NT2/D1 (cell line): Measurements from ENCODE around the gene HMG20B.

ENCODE experiments used
- DNase-seq: peaks from one replicate; pipeline ENCODE4 v3.0.0-alpha.2; 2011; ENCODE audit warnings: low read depth, low spot score
- H3K27me3 ChIP-seq: 2 replicates; pipeline ENCODE4 v1.6.0; 2011; ENCODE audit warnings: mild to moderate bottlenecking; ENCODE audit not compliant: insufficient read length, insufficient read depth
- H3K36me3 ChIP-seq: 2 replicates; pipeline ENCODE4 v1.6.1; 2011; ENCODE audit warnings: mild to moderate bottlenecking, low read length, mixed read lengths; ENCODE audit not compliant: insufficient read depth, insufficient read length
- H3K4me1 ChIP-seq: 2 replicates; pipeline ENCODE4 v1.5.1; 2011; ENCODE audit not compliant: insufficient read depth, insufficient read length
- H3K4me3 ChIP-seq: 2 replicates; pipeline ENCODE4 v1.5.1; 2011; ENCODE audit warnings: low read depth; ENCODE audit not compliant: insufficient read length
- H3K9ac ChIP-seq: 2 replicates; pipeline ENCODE4 v1.6.0; 2011; ENCODE audit warnings: low read depth; ENCODE audit not compliant: insufficient read length
- H3K9me3 ChIP-seq: 2 replicates; pipeline ENCODE4 v1.5.1; 2011; ENCODE audit warnings: mild to moderate bottlenecking, low read length; ENCODE audit not compliant: insufficient read depth
- SUZ12 ChIP-seq: IDR thresholded peaks from 2 replicates; pipeline ENCODE4 v1.6.1; 2011; ENCODE audit not compliant: insufficient read length, insufficient read depth; ENCODE audit errors: extremely low read depth
- YY1 ChIP-seq: IDR thresholded peaks from 2 replicates; pipeline ENCODE4 v1.6.1; 2011; ENCODE audit not compliant: insufficient read length, insufficient read depth
- ZNF274 ChIP-seq: IDR thresholded peaks from 2 replicates; pipeline ENCODE4 v1.6.1; 2011; ENCODE audit warnings: mild to moderate bottlenecking, low read depth, low read length

The HMG20B gene

GRCh38 chr19:3627351-3627723 is 54.6 kb downstream of the HMG20B start:
- no peak overlapping the region for H3K4me3 ChIP-seq
- DNase-seq, result no peak

More at GRCh38 chr19:3627351-3627723, 54.6 kb downstream of the HMG20B start:
- Histone ChIP-seq H3K4me1 (peaks cover 4% of the 10 kb centered on the region), H3K9ac (no peak overlapping the region), H3K27me3 (no peaks in the 10 kb centered on the region), H3K36me3 (peaks cover 40% of the 10 kb centered on the region), H3K9me3 (no peaks in the 10 kb centered on the region)
- TF ChIP-seq ZNF274, result no peak
- no peak for TF ChIP-seq YY1
- no peak for TF ChIP-seq SUZ12
